HUES64 (cell line): ENCODE results near the gene RD3L. TPM values are rescaled to one million over a fixed set of nuclear protein-coding genes. Genes with fewer than 3 reads are reported as not detected.
"Not testable (repeated sequence)": the region's sequence is repeated elsewhere in the genome, so short reads cannot be mapped to it uniquely, and the experiment has no call there.

Experiments
- H3K27ac ChIP-seq: 2 replicates; pipeline ENCODE4 v1.7.0; 2013; ENCODE audit warnings: low read depth, low read length, inconsistent platforms
- H3K27me3 ChIP-seq: 2 replicates; pipeline ENCODE4 v1.6.1; 2013; ENCODE audit warnings: mild to moderate bottlenecking, low read length; ENCODE audit not compliant: insufficient read depth
- H3K36me3 ChIP-seq: 2 replicates; pipeline ENCODE4 v1.6.1; 2013; ENCODE audit warnings: mild to moderate bottlenecking, low read length; ENCODE audit not compliant: insufficient read depth
- H3K4me1 ChIP-seq: 2 replicates; pipeline ENCODE4 v1.6.1; 2013; ENCODE audit warnings: mild to moderate bottlenecking, low read length, moderate library complexity; ENCODE audit not compliant: insufficient read depth
- H3K4me3 ChIP-seq: 2 replicates; pipeline ENCODE4 v1.5.1; 2013; ENCODE audit warnings: mild to moderate bottlenecking, low read length, moderate library complexity
- H3K9ac ChIP-seq: 2 replicates; pipeline ENCODE4 v1.6.1; 2013; ENCODE audit warnings: mild to moderate bottlenecking, low read depth, low read length
- H3K9me3 ChIP-seq: 2 replicates; pipeline ENCODE4 v1.6.1; 2013; ENCODE audit warnings: low read depth, low read length; ENCODE audit not compliant: insufficient read depth
- WGBS: fragments of 150-250, 120-280 bp; methylation state at CpG from one replicate; pipeline ENCODE4 v1.1.7; 2013; ENCODE audit warnings: missing lambda C conversion rate; 5-methylcytosine and 5-hydroxymethylcytosine counted together
- polyA plus RNA-seq, 2 experiments: library from polyadenylated mRNA; stranded (reverse); fragments of 50-300 nt; gene quantifications; one replicate each; pipeline ENCODE4 v1.2.3, GENCODE V29; 2013

RD3L gene
- polyA plus RNA-seq (2013, experiment 1 of 2): not detected
- not detected for polyA plus RNA-seq (2013, experiment 2 of 2)

GRCh38 chr14:103941973-103942736 lies at the start of gene RD3L:
RD3L (minus strand) TSS chr14:103942529; CDS start chr14:103941695, 834 bp downstream.
- H3K4me3 ChIP-seq: no peak within 1 kb of the TSS
- no peaks in the 10 kb centered on the region for H3K36me3 ChIP-seq
- H3K9me3 ChIP-seq: peaks cover 5% of the 10 kb centered on the region; the same call in 1 of the 2 replicates
- no peak within 1 kb of the TSS for H3K27ac ChIP-seq
- H3K27me3 ChIP-seq: peaks cover 6% of the 10 kb centered on the region; the same call in 1 of the 2 replicates
- WGBS: 86% methylated on average over 13 of the region's 14 CpGs
- H3K4me1 ChIP-seq: no peaks in the 10 kb centered on the region
- H3K9ac ChIP-seq: no peak within 1 kb of the TSS

- Histone ChIP-seq H3K9me3 (peaks cover 25% of the 10 kb centered on the region; the same call in 1 of the 2 replicates), H3K9ac (no peak overlapping the region), H3K36me3 (no peaks in the 10 kb centered on the region; the same call in 1 of the 2 replicates), H3K27me3 (no peaks in the 10 kb centered on the region), H3K27ac (no peak overlapping the region), H3K4me1 (peaks cover under 1% of the 10 kb centered on the region; the same call in 1 of the 2 replicates), H3K4me3 (no peak overlapping the region)
- WGBS: 90% methylated on average over 4 of the region's 4 CpGs
Measured at GRCh38 chr14:103989964-103990363, 47.6 kb upstream of the RD3L start.

GRCh38 chr14:103989034-103989433 lies 46.7 kb upstream of the RD3L start:
- Histone ChIP-seq H3K27me3 (no peaks in the 10 kb centered on the region), H3K36me3 (no peaks in the 10 kb centered on the region; the same call in 1 of the 2 replicates), H3K4me1 (no peaks in the 10 kb centered on the region), H3K9ac (no peak overlapping the region), H3K9me3 (peaks cover 32% of the 10 kb centered on the region), H3K27ac (no peak overlapping the region), H3K4me3 (no peak overlapping the region)
- WGBS: 100% methylated on average over 1 of the region's 1 CpG

GRCh38 chr14:103984196-103984595 lies 41.9 kb upstream of the RD3L start:
- Histone ChIP-seq H3K9ac (no peak overlapping the region), H3K27me3 (no peaks in the 10 kb centered on the region), H3K36me3 (no peaks in the 10 kb centered on the region), H3K9me3 (peaks cover 26% of the 10 kb centered on the region), H3K4me1 (no peaks in the 10 kb centered on the region), H3K4me3 (no peak overlapping the region), H3K27ac (no peak overlapping the region)
- WGBS: 87% methylated on average over 5 of the region's 5 CpGs

- not testable (repeated sequence) for H3K9ac ChIP-seq, H3K4me1 ChIP-seq, H3K27me3 ChIP-seq, H3K4me3 ChIP-seq, H3K27ac ChIP-seq, H3K36me3 ChIP-seq
- WGBS: 60% methylated on average over 11 of the region's 14 CpGs
- H3K9me3 ChIP-seq: peaks cover 11% of the 10 kb centered on the region; the same call in 1 of the 2 replicates
Measured at GRCh38 chr14:103980623-103981238, 38.4 kb upstream of the RD3L start.

- 77% methylated on average over 1 of the region's 2 CpGs for WGBS
- H3K27me3 ChIP-seq: no peaks in the 10 kb centered on the region
- H3K4me3 ChIP-seq: no peak overlapping the region
- H3K27ac ChIP-seq: no peak overlapping the region
- no peaks in the 10 kb centered on the region for H3K9me3 ChIP-seq
- H3K4me1 ChIP-seq: no peaks in the 10 kb centered on the region
- no peak overlapping the region for H3K9ac ChIP-seq
- H3K36me3 ChIP-seq: no peaks in the 10 kb centered on the region
Measured at GRCh38 chr14:103974575-103974974, 32.2 kb upstream of the RD3L start.

GRCh38 chr14:103973354-103973753 lies 31.0 kb upstream of the RD3L start:
- Histone ChIP-seq H3K9ac (no peak overlapping the region), H3K4me3 (no peak overlapping the region), H3K27ac (no peak overlapping the region), H3K9me3 (no peaks in the 10 kb centered on the region), H3K4me1 (no peaks in the 10 kb centered on the region), H3K36me3 (no peaks in the 10 kb centered on the region), H3K27me3 (no peaks in the 10 kb centered on the region)
- WGBS: 82% methylated on average over 4 of the region's 4 CpGs

GRCh38 chr14:103969961-103970360 lies 27.6 kb upstream of the RD3L start:
- no peaks in the 10 kb centered on the region for H3K9me3 ChIP-seq
- H3K27me3 ChIP-seq: no peaks in the 10 kb centered on the region
- H3K4me1 ChIP-seq: no peaks in the 10 kb centered on the region
- no peaks in the 10 kb centered on the region for H3K36me3 ChIP-seq
- 88% methylated on average over 4 of the region's 4 CpGs for WGBS
- H3K9ac ChIP-seq: no peak overlapping the region
- H3K4me3 ChIP-seq: no peak overlapping the region
- no peak overlapping the region for H3K27ac ChIP-seq

- no peaks in the 10 kb centered on the region for H3K4me1 ChIP-seq
- no peak overlapping the region for H3K4me3 ChIP-seq
- no peaks in the 10 kb centered on the region for H3K36me3 ChIP-seq
- H3K9ac ChIP-seq: no peak overlapping the region
- H3K27ac ChIP-seq: no peak overlapping the region
- no peaks in the 10 kb centered on the region for H3K9me3 ChIP-seq
- H3K27me3 ChIP-seq: no peaks in the 10 kb centered on the region
Measured at GRCh38 chr14:103966631-103967030, 24.3 kb upstream of the RD3L start.

- H3K27ac ChIP-seq: no peak overlapping the region
- no peaks in the 10 kb centered on the region for H3K27me3 ChIP-seq
- H3K36me3 ChIP-seq: no peaks in the 10 kb centered on the region
- no peak overlapping the region for H3K4me3 ChIP-seq
- no peaks in the 10 kb centered on the region for H3K9me3 ChIP-seq
- WGBS: 88% methylated on average over 5 of the region's 5 CpGs
- no peak overlapping the region for H3K9ac ChIP-seq
- H3K4me1 ChIP-seq: 0 out of 2 replicates have a peak, but pooled peaks cover 2% of the 10 kb centered on the region
Measured at GRCh38 chr14:103961928-103962578, 19.7 kb upstream of the RD3L start.

- no peak overlapping the region for H3K27ac ChIP-seq
- H3K9me3 ChIP-seq: no peaks in the 10 kb centered on the region
- no peak overlapping the region for H3K4me3 ChIP-seq
- no peaks in the 10 kb centered on the region for H3K36me3 ChIP-seq
- 0 out of 2 replicates have a peak, but pooled peaks cover 2% of the 10 kb centered on the region for H3K4me1 ChIP-seq
- H3K27me3 ChIP-seq: no peaks in the 10 kb centered on the region
- H3K9ac ChIP-seq: no peak overlapping the region
- WGBS: 84% methylated on average over 11 of the region's 11 CpGs
Measured at GRCh38 chr14:103960457-103961055, 18.2 kb upstream of the RD3L start.
